ENCODE measurements around the gene CHORDC1. TPM values are rescaled to one million over a fixed set of nuclear protein-coding genes. Genes with fewer than 3 reads are reported as not detected.
A peak's percentile ranks its signal among the peaks of the same experiment; 100 is the strongest.

The CHORDC1 gene
- polyA plus RNA-seq, 1 of the 3 experiments (the other 2 are of a cell fraction): 12.1 TPM

- CTCF ChIA-PET: no interaction called here
- peaks cover 0 to 4% of the 10 kb centered on the region in 2 experiments; a peak in 1 of 4 replicates for H3K4me1 ChIP-seq (ENCODE audit: control insufficient read depth in 1 of 2, insufficient read depth in 2 of 2, low read depth in 1 of 2, low read length in 1 of 2)
- H3K4me3 ChIP-seq (ENCODE audit: low read depth in 2 of 2, low read length in 1 of 2): no peak overlapping the region
- H3K27me3 ChIP-seq (ENCODE audit: insufficient read depth): no peaks in the 10 kb centered on the region
- no peak overlapping the region for H3K9ac ChIP-seq
- no peaks in the 10 kb centered on the region for H4K20me1 ChIP-seq (ENCODE audit: insufficient read depth)
- no peaks in the 10 kb centered on the region for H3K9me3 ChIP-seq
- H3K79me2 ChIP-seq (ENCODE audit: insufficient read depth): no peaks in the 10 kb centered on the region
- H2AFZ ChIP-seq (ENCODE audit: low read depth): no peak overlapping the region
- H3K36me3 ChIP-seq (replicated peaks in 1 of 2; ENCODE audit: control insufficient read depth in 1 of 2, insufficient read depth in 2 of 2, low read length in 1 of 2): peaks cover 0 to 8% of the 10 kb centered on the region in 2 experiments
- WGBS (ENCODE audit: low lambda C conversion rate): 39% methylated on average over 2 of the region's 2 CpGs
- no peaks in the 10 kb centered on the region for H3F3A ChIP-seq (replicated peaks; ENCODE audit: insufficient read depth)
- H3K27ac ChIP-seq (ENCODE audit: low read depth in 2 of 2, low read length in 1 of 2): no peak overlapping the region
- POLR2A ChIA-PET: no interaction called here
- no peak for DNase-seq
- TF ChIP-seq CHD2 (IDR thresholded peaks at IDR 0.05; ENCODE audit: low read length, partially characterized antibody): no peak
- no peak for TF ChIP-seq GABPA (IDR thresholded peaks at IDR 0.05; ENCODE audit: low read depth)
- no peak overlapping the region for H3K4me2 ChIP-seq
- no peaks in the 10 kb centered on the region for H3K9me2 ChIP-seq
These were observed 42.9 kb downstream of the CHORDC1 start for GRCh38 chr11:90179923-90180322.

DNA sequence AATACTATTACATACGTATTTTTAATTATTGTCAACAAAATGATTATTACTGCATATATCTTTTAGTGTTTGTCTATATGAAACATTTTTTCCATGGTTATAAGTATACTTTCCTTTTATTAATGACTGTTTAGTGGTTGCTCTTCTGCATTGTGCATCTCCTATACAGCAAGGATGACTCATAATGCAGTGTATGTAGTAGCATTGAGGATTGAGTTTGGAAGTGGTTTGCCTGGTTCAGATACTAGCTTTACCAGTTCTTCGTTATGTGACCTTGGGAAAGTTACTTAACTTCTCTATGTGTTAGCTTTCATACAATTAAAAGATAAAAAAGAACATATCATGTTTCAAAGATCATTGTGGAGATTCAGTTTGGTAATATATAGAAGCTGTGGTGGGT, 44.1 kb downstream of the CHORDC1 start:
- Histone ChIP-seq H3K4me1 (ENCODE audit: control insufficient read depth in 1 of 2, insufficient read depth in 2 of 2, low read depth in 1 of 2, low read length in 1 of 2) (peaks cover 0 to 4% of the 10 kb centered on the region in 2 experiments; a peak in 1 of 4 replicates), H3K27ac (ENCODE audit: low read depth in 2 of 2, low read length in 1 of 2) (no peak overlapping the region), H3K36me3 (replicated peaks in 1 of 2; ENCODE audit: control insufficient read depth in 1 of 2, insufficient read depth in 2 of 2, low read length in 1 of 2) (peaks cover 0 to 6% of the 10 kb centered on the region in 2 experiments), H3F3A (replicated peaks; ENCODE audit: insufficient read depth) (no peaks in the 10 kb centered on the region), H3K4me2 (no peak overlapping the region), H3K4me3 (ENCODE audit: low read depth in 2 of 2, low read length in 1 of 2) (no peak overlapping the region), H3K79me2 (ENCODE audit: insufficient read depth) (no peaks in the 10 kb centered on the region), H3K27me3 (ENCODE audit: insufficient read depth) (no peaks in the 10 kb centered on the region), H4K20me1 (ENCODE audit: insufficient read depth) (no peaks in the 10 kb centered on the region), H2AFZ (ENCODE audit: low read depth) (no peak overlapping the region), H3K9me3 (no peaks in the 10 kb centered on the region), H3K9me2 (no peaks in the 10 kb centered on the region), H3K9ac (no peak overlapping the region)
- WGBS (ENCODE audit: low lambda C conversion rate): 83% methylated on average over 2 of the region's 2 CpGs
- TF ChIP-seq TEAD4 (IDR thresholded peaks at IDR 0.05; ENCODE audit: borderline replicate concordance, insufficient read depth) (no peak), YY1 (IDR thresholded peaks at IDR 0.05; ENCODE audit: low read depth) (no peak), FOXM1 (IDR thresholded peaks at IDR 0.05; ENCODE audit: low read depth) (no peak), NRF1 (IDR thresholded peaks at IDR 0.05; ENCODE audit: low read depth, low read length) (no peak), RCOR1 (IDR thresholded peaks at IDR 0.05; ENCODE audit: low read length) (no peak)
- ChIA-PET CTCF (no interaction called here), POLR2A (no interaction called here)
- DNase-seq: no peak

- WGBS (ENCODE audit: low lambda C conversion rate): 68% methylated on average over 1 of the region's 1 CpG
- CTCF ChIA-PET: no interaction called here
- Histone ChIP-seq H3K4me1 (ENCODE audit: control insufficient read depth in 1 of 2, insufficient read depth in 2 of 2, low read depth in 1 of 2, low read length in 1 of 2) (peaks cover 0 to 4% of the 10 kb centered on the region in 2 experiments; a peak in 1 of 4 replicates), H3K9me3 (no peaks in the 10 kb centered on the region), H3K4me2 (no peak overlapping the region), H3F3A (replicated peaks; ENCODE audit: insufficient read depth) (no peaks in the 10 kb centered on the region), H3K9me2 (no peaks in the 10 kb centered on the region), H3K4me3 (ENCODE audit: low read depth in 2 of 2, low read length in 1 of 2) (no peak overlapping the region), H4K20me1 (ENCODE audit: insufficient read depth) (no peaks in the 10 kb centered on the region), H2AFZ (ENCODE audit: low read depth) (no peak overlapping the region), H3K36me3 (replicated peaks in 1 of 2; ENCODE audit: control insufficient read depth in 1 of 2, insufficient read depth in 2 of 2, low read length in 1 of 2) (peaks cover 0 to 2% of the 10 kb centered on the region in 2 experiments), H3K9ac (no peak overlapping the region), H3K27me3 (ENCODE audit: insufficient read depth) (no peaks in the 10 kb centered on the region), H3K27ac (ENCODE audit: low read depth in 2 of 2, low read length in 1 of 2) (peak overlapping the region in 1 of 2 experiments; percentile 75; a peak in 2 of 4 replicates), H3K79me2 (ENCODE audit: insufficient read depth) (no peaks in the 10 kb centered on the region)
- POLR2A ChIA-PET: no interaction called here
- peak; percentile 24 for DNase-seq
- TF ChIP-seq JUND (IDR thresholded peaks at IDR 0.05): no peak
- peak; percentile 22; the same call in 1 of the 2 replicates for TF ChIP-seq RCOR1 (IDR thresholded peaks at IDR 0.05; ENCODE audit: low read length)
These were observed 46.8 kb downstream of the CHORDC1 start for GRCh38 chr11:90176069-90176468.
